ENCODE results near the gene ZSWIM6. TPM values are rescaled to one million over a fixed set of nuclear protein-coding genes. Genes with fewer than 3 reads are reported as not detected.
A peak's percentile ranks its signal among the peaks of the same experiment; 100 is the strongest.

Gene ZSWIM6
- total and polyA plus RNA-seq, 11 donors, result 1.9 to 14.9 (median 6.3) TPM

GRCh38 chr5:61549530-61549929, 217.5 kb downstream of the ZSWIM6 start:
- no peak overlapping the region for H3K4me3 ChIP-seq
- DNase-seq (no peak), ATAC-seq (no peak)
- TF ChIP-seq CTCF (IDR thresholded peaks at IDR 0.05) (no peak), POLR2A (IDR thresholded peaks at IDR 0.05) (no peak)
- H3K9me3 ChIP-seq, result no peaks in the 10 kb centered on the region
- H3K4me1 ChIP-seq, result peaks cover 0 to 21% (median 0%) of the 10 kb centered on the region in 12 donors
- WGBS, 4 donors, result 88 to 94% (median 91%) methylated on average over 3 of the region's 3 CpGs
- intact Hi-C loops (cut with DNase I), result loop anchor here in 1 of 10 donors (10.0 kb wide), 1 partner anchor 215 kb away; the partner anchor contains the start of gene ZSWIM6
- H3K27me3 ChIP-seq, result no peaks in the 10 kb centered on the region
- H3K27ac ChIP-seq, result no peak overlapping the region
- peaks cover 0 to 21% (median 9%) of the 10 kb centered on the region in 9 donors for H3K36me3 ChIP-seq

- Histone ChIP-seq H3K9me3 (no peaks in the 10 kb centered on the region), H3K4me1 (peaks cover 0 to 21% (median 0%) of the 10 kb centered on the region in 12 donors), H3K27ac (no peak overlapping the region), H3K4me3 (no peak overlapping the region), H3K27me3 (no peaks in the 10 kb centered on the region), H3K36me3 (peaks cover 0 to 5% (median 0%) of the 10 kb centered on the region in 9 donors)
- ATAC-seq, result peak in 1 of 4 donors; percentile 49
- intact Hi-C loops (cut with DNase I), result no loop called here
- TF ChIP-seq POLR2A (IDR thresholded peaks at IDR 0.05), result no peak
- TF ChIP-seq CTCF (IDR thresholded peaks at IDR 0.05), result no peak
- no peak for DNase-seq
- 56 to 59% (median 58%) methylated on average over 5 of the region's 5 CpGs for WGBS, 4 donors
Observed at GRCh38 chr5:61551637-61552313, 219.7 kb downstream of the ZSWIM6 start.

- DNase-seq, result no peak
- Histone ChIP-seq H3K27ac (no peak overlapping the region), H3K4me3 (no peak overlapping the region), H3K4me1 (no peaks in the 10 kb centered on the region), H3K9me3 (peaks cover 0 to 6% (median 0%) of the 10 kb centered on the region in 12 donors), H3K36me3 (no peaks in the 10 kb centered on the region), H3K27me3 (no peaks in the 10 kb centered on the region)
- ATAC-seq, result no peak
- TF ChIP-seq CTCF (IDR thresholded peaks at IDR 0.05), result no peak
- no peak for TF ChIP-seq POLR2A (IDR thresholded peaks at IDR 0.05)
- intact Hi-C loops (cut with DNase I), result no loop called here
Observed at GRCh38 chr5:61559146-61559545, 227.1 kb downstream of the ZSWIM6 start.

GRCh38 chr5:61559722-61560121, 227.7 kb downstream of the ZSWIM6 start:
- intact Hi-C loops (cut with DNase I), result no loop called here
- H3K4me3 ChIP-seq, result no peak overlapping the region
- DNase-seq (no peak), ATAC-seq (no peak)
- no peak overlapping the region for H3K27ac ChIP-seq
- no peaks in the 10 kb centered on the region for H3K27me3 ChIP-seq
- no peaks in the 10 kb centered on the region for H3K36me3 ChIP-seq
- no peaks in the 10 kb centered on the region for H3K4me1 ChIP-seq
- 96 to 99% (median 97%) methylated on average over 1 of the region's 1 CpG for WGBS, 4 donors
- TF ChIP-seq CTCF (IDR thresholded peaks at IDR 0.05) (no peak), POLR2A (IDR thresholded peaks at IDR 0.05) (no peak)
- peaks cover 0 to 6% (median 0%) of the 10 kb centered on the region in 12 donors for H3K9me3 ChIP-seq

All from heart left ventricle (tissue), 16 donors.